Activated naive CD4-positive, alpha-beta T cell treated with anti-CD3 and anti-CD28 coated beads, Interleukin-2, amount 50 U/mL, for 72 hours (primary cell): ENCODE data around the gene OXNAD1. TPM values are rescaled to one million over a fixed set of nuclear protein-coding genes. Genes with fewer than 3 reads are reported as not detected.

Experiments used
- ATAC-seq, 2 donors: fragments of 150-1000 bp; cut with Tn5 transposase; 2 replicates each; pipeline ENCODE4 v1.10.0; 2021; ENCODE audit warnings: mild to moderate bottlenecking in 2 of 2, moderate library complexity in 2 of 2
- DNase-seq, 2 donors: peaks; one replicate each; pipeline ENCODE4 v3.0.0; 2021 to 2022; ENCODE audit warnings: low spot score in 2 of 2
- H3K27ac Mint-ChIP-seq, 2 donors: one replicate each; pipeline ENCODE4 v1.8.0; 2022; ENCODE audit warnings: mild to moderate bottlenecking in 2 of 2, mixed read lengths in 2 of 2
- H3K36me3 Mint-ChIP-seq, 2 donors: one replicate each; pipeline ENCODE4 v1.8.0; 2022; ENCODE audit warnings: mixed read lengths in 2 of 2
- H3K9me3 Mint-ChIP-seq, 2 donors: one replicate each; pipeline ENCODE4 v1.8.0; 2022; ENCODE audit warnings: mixed read lengths in 2 of 2
- total RNA-seq, 2 donors: library from RNA; stranded (reverse); gene quantifications; one replicate each; pipeline ENCODE4 v1.2.3, GENCODE V29; 2022

The OXNAD1 gene
- total RNA-seq, 2 donors from 2014 or later: 47.7 to 53.9 TPM

DNA sequence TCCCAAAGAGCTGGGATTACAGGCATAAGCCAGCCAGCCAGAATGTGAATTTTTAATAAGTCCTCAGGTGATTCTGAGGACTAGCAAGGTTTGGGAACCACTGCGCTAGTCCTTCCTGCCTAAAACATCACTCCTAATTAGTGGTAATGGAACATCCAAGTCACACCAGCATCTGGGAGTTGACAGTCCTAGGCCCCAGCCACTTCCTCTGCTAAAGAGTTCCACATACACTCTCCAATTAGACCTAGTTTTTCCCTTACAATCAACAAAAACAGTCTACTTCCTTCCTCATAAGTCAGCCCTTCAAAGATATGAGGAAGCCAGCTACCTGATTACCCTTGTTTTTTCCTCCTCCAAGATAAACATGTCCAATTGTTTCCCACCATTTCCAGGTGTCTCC lies 78.1 kb downstream of the OXNAD1 start:
- H3K9me3 Mint-ChIP-seq: peaks cover 5 to 6% of the 10 kb centered on the region in 2 donors
- ATAC-seq (no peak), DNase-seq (no peak)
- peaks cover 9 to 69% of the 10 kb centered on the region in 2 donors for H3K36me3 Mint-ChIP-seq
- peak overlapping the region; percentile 81 to 95 for H3K27ac Mint-ChIP-seq

DNA sequence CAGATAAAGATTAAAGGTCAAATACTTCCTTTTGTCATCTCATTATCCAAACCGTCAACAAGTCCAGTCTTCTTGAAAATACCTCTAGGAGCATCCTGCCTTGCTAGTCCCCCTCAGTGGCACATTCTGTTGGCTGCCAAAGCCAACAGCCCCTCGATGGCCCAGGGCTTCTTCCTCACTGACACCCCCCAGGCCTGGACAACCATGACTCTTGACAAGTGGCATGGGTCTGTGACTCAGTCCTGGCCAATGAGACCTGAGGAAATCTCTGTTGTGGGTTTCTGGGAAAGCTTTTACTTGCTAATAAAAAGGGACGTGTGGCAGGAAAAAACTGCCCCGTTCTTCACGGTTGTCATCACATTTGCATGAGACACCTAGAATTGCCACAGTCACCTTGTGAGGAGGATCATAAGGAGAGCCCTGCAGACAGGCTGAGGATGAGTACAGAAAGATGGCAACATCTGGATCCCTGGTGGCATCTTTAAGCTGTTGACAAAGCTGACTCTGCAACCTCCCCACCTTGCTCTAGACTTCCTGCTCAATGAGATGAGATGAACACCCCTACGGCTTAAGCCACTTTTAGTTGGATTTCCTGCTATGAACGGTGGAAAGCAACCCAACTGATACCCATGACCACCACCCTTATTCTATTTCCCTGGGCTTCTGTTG lies 81.5 kb downstream of the OXNAD1 start:
- Mint-ChIP-seq H3K27ac (peak overlapping the region; percentile 84 to 89), H3K9me3 (peaks cover 5 to 6% of the 10 kb centered on the region in 2 donors), H3K36me3 (peaks cover 28 to 86% of the 10 kb centered on the region in 2 donors)
- ATAC-seq (peak in 1 of 2 donors; percentile 24), DNase-seq (no peak)

DNA sequence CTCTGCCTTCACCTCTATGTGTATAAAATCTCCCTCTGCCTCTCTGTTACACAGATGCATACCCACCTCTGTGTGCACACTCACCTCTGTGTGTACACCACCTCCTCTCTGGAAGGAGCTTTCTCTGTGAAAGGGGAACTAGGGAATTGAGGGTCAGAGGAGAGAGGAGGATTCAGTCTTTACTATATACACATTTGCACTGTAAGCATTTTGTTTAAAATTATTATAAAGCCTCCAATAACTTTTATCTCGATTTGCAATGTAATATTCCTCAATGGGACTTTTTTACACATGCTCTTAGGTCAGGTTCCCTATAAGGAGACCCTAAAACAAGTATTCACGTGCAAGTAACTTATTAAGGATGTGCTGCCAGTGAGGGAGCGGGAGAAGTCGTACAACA lies 82.5 kb downstream of the OXNAD1 start:
- H3K36me3 Mint-ChIP-seq: peaks cover 28 to 86% of the 10 kb centered on the region in 2 donors
- H3K27ac Mint-ChIP-seq: peak overlapping the region; percentile 84 to 92
- peaks cover 5 to 6% of the 10 kb centered on the region in 2 donors for H3K9me3 Mint-ChIP-seq
- no peak for DNase-seq
- ATAC-seq: no peak

DNA sequence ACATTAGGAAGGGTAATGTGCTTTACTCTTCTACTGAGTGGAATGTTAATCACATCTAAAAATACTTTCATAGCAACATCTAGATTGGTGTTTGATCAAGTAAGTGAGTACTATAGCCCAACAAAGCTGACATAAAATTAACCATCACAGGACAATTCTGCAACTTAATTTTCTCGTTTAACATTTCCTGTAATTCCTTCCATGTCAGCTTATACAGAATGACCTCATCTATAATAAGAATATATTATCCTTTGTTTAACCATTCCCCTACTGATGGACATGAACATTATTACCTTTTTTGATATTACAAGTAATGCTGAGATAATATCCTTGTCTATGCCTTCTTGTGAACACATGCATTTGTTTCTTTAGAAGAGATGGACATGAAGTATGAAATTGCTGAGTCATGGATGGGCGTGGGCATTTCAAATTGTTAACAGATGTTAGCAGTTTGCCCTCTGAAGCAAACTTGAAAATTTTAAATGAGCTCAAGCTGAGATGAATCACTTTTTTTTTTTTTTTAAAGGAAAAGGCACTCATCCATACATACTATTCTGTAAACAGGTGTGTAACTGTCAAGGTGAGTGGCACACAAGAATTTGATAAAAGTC lies 85.1 kb downstream of the OXNAD1 start:
- Mint-ChIP-seq H3K9me3 (no peaks in the 10 kb centered on the region), H3K27ac (peak overlapping the region; percentile 52 to 83), H3K36me3 (peaks cover 37 to 84% of the 10 kb centered on the region in 2 donors)
- ATAC-seq (no peak), DNase-seq (no peak)

DNA sequence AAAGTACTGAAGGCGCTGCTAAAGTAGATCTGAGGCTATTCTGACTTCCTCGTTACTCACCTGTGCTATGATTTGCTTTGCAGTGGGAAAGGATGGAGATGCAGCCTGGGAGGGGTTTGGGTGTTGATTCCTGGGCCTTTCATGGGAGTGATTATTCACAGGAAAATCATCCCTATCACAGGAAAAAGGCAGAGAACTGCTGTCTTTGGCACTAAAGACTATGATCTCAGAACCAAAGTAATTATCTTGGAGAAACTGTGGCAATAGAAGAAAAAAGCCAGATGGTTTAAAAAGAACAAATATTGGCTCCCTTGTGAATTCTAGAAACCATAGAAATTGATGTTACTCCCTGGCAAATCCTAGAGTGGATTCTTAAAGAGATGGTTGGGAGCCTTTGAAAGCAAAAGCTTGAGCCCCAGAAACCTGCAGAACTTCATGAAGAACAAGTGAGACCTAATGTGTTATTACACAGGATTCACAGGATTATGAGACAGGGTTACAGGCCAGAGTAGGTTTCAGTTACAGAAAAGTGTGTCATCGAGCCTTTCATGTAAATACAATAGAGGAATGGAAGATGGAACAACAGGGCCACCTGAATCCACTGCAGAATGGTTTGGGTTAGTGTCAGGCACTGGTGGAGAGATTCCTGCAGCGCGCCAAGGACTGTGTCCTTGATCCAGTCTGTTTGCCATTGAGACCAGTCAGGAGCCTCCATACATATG lies 85.7 kb downstream of the OXNAD1 start:
- peak overlapping the region; percentile 69 to 83 for H3K27ac Mint-ChIP-seq
- H3K36me3 Mint-ChIP-seq: peaks cover 37 to 80% of the 10 kb centered on the region in 2 donors
- no peaks in the 10 kb centered on the region for H3K9me3 Mint-ChIP-seq
- peak; percentile 34 to 41 for ATAC-seq
- no peak for DNase-seq

DNA sequence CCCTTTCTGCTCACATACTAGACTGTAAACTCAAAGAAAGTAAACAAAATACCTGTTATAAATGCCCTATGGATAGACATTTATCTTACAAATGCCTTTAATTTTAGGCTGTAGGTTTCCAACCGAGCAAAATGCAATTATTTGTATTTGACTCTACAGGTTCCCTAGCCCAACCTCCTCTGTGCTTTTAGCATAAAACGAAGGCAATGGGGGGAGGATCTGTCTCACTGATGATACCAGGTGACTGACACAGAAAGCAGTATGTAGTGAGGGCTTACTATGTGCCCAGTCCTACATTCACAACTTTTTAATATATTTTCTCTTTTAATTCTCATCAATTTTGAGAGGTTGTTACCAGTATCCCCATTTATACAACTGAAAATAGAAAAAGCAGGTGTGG lies 87.4 kb downstream of the OXNAD1 start:
- DNase-seq: no peak
- Mint-ChIP-seq H3K36me3 (peaks cover 36 to 78% of the 10 kb centered on the region in 2 donors), H3K9me3 (no peaks in the 10 kb centered on the region), H3K27ac (peak overlapping the region; percentile 84 to 95)
- no peak for ATAC-seq

DNA sequence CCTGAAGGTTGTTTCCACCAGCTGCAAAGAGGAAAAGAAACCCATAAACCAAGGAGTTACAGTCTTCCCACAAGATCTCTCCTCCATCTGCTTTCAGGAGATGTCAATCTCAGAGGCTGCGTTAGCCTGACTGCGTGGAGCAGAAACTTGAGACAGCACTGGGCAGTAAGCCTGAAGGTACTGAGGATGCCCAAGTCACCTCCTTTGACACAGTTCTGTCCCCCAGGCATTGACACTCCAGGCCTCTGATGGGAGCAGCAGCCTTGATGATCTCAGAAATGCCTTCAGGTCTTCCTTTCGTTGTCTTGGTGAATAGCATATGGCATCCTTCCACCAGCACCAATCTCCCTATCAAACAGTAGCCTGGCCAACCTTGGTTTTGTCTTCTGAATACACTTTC lies 89.3 kb downstream of the OXNAD1 start:
- no peak for DNase-seq
- H3K36me3 Mint-ChIP-seq: peaks cover 28 to 70% of the 10 kb centered on the region in 2 donors
- peak overlapping the region; percentile 55 to 81 for H3K27ac Mint-ChIP-seq
- no peak for ATAC-seq
- H3K9me3 Mint-ChIP-seq: no peaks in the 10 kb centered on the region

Other genes starting within 250 kb of the OXNAD1 start
- under 1 TPM in 1 of 2 donors, not detected in 1; 0.35 TPM for gene GALNT15, start 90.5 kb upstream of the OXNAD1 start, total RNA-seq
- gene DPH3, start 269 bp upstream of the OXNAD1 start, total RNA-seq: 10 to 100 TPM; 15.2 to 23.9 TPM
- 100 to 1,000 TPM in 1 of 2 donors, 10 to 100 TPM in 1; 94.3 to 111 TPM for gene RFTN1, start 248.5 kb downstream of the OXNAD1 start, total RNA-seq